Osteocyte (in vitro differentiated cells): ENCODE measurements around the gene RABEPK. TPM values are rescaled to one million over a fixed set of nuclear protein-coding genes. Genes with fewer than 3 reads are reported as not detected.
"Not testable (repeated sequence)": the region's sequence is repeated elsewhere in the genome, so short reads cannot be mapped to it uniquely, and the experiment has no call there.

ENCODE experiments used
- DNase-seq: peaks from one replicate; pipeline ENCODE4 v3.0.0; 2021; ENCODE audit warnings: mixed read lengths; ENCODE audit not compliant: unreplicated experiment; ENCODE audit errors: extremely low spot score
- H3K27ac Mint-ChIP-seq: one replicate; pipeline ENCODE4 v1.8.0; 2021; ENCODE audit warnings: mild to moderate bottlenecking, mixed read lengths; ENCODE audit not compliant: unreplicated experiment
- H3K27me3 Mint-ChIP-seq: one replicate; pipeline ENCODE4 v1.8.0; 2021; ENCODE audit warnings: mixed read lengths; ENCODE audit not compliant: unreplicated experiment
- H3K36me3 Mint-ChIP-seq: one replicate; pipeline ENCODE4 v1.8.0; 2021; ENCODE audit warnings: mixed read lengths; ENCODE audit not compliant: unreplicated experiment
- H3K4me1 Mint-ChIP-seq: one replicate; pipeline ENCODE4 v1.8.0; 2021; ENCODE audit warnings: mixed read lengths; ENCODE audit not compliant: unreplicated experiment
- H3K4me3 Mint-ChIP-seq: one replicate; pipeline ENCODE4 v1.8.0; 2021; ENCODE audit warnings: mild to moderate bottlenecking, moderate library complexity, mixed read lengths; ENCODE audit not compliant: unreplicated experiment
- H3K9me3 Mint-ChIP-seq: one replicate; pipeline ENCODE4 v1.8.0; 2021; ENCODE audit warnings: mixed read lengths; ENCODE audit not compliant: unreplicated experiment
- total RNA-seq: library from RNA; stranded (reverse); gene quantifications from 2 replicates; pipeline ENCODE4 v1.2.1, GENCODE V29; 2021
- TF ChIP-seq, protein P1 (sequence below): fragments of 200-600 bp; sonication (generic); IDR thresholded peaks from 2 replicates; pipeline ENCODE4 v1.5.0; 2021; ENCODE audit warnings: antibody characterized with exemption, mild to moderate bottlenecking, moderate library complexity

Gene RABEPK
- total RNA-seq, 1 donor from 2014 or later, result 20.2 TPM

DNA sequence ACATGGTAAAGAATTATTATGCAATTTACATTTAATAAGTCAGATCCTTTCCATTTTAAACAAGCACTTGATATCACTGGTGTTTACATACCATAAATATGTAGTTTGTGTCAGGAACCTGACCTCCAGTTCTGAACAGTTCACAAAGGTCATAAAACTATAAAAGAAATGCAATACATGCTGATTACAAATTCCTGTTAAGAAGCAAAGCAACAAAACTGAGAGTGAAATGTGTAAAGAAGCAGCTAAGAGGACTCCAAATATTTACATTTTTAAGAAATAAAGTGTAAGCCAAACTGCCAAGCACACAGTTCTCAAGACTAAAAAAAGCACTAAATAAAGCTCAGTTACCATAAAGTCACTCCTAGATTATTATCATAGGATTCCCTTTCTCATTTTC lies 39.6 kb upstream of the RABEPK start:
- Mint-ChIP-seq H3K4me1 (peaks cover 17% of the 10 kb centered on the region), H3K9me3 (no peaks in the 10 kb centered on the region), H3K27ac (peak overlapping the region; percentile 89), H3K36me3 (peaks cover 1% of the 10 kb centered on the region), H3K4me3 (no peak overlapping the region), H3K27me3 (no peaks in the 10 kb centered on the region)
- no peak for DNase-seq
- TF ChIP-seq, protein P1, sequence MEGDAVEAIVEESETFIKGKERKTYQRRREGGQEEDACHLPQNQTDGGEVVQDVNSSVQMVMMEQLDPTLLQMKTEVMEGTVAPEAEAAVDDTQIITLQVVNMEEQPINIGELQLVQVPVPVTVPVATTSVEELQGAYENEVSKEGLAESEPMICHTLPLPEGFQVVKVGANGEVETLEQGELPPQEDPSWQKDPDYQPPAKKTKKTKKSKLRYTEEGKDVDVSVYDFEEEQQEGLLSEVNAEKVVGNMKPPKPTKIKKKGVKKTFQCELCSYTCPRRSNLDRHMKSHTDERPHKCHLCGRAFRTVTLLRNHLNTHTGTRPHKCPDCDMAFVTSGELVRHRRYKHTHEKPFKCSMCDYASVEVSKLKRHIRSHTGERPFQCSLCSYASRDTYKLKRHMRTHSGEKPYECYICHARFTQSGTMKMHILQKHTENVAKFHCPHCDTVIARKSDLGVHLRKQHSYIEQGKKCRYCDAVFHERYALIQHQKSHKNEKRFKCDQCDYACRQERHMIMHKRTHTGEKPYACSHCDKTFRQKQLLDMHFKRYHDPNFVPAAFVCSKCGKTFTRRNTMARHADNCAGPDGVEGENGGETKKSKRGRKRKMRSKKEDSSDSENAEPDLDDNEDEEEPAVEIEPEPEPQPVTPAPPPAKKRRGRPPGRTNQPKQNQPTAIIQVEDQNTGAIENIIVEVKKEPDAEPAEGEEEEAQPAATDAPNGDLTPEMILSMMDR, result no peak

DNA sequence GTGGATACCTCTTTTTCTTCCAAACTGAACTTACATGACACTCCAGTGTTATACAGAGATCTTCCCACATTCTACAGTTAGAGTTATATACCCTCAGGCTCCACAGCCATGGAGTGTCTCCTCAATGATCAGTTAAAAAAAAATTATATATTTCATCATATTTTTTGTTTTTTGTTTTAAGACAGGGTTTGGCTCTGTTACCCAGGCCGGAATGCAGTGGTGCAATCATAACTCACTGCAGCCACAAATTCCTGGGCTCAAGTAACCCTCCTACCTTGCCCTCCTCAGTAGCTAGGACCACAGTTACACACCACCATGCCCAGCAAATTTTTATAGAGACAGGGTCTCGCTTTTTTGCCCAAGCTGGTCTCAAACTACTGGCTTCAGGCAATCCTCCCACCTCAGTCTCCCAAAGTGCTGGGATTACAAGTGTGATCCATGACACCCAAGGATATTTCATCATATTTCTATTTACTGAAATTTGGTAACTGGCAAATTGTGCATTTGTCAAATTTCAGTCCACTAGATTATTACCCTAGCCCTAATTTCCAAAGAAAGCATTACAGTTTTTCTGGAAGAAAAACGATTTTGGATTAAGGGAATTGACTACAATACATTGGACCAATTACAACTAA lies 38.9 kb upstream of the RABEPK start:
- no peaks in the 10 kb centered on the region for H3K27me3 Mint-ChIP-seq
- no peaks in the 10 kb centered on the region for H3K9me3 Mint-ChIP-seq
- TF ChIP-seq, protein P1, result no peak
- peak overlapping the region; percentile 89 for H3K27ac Mint-ChIP-seq
- H3K36me3 Mint-ChIP-seq, result peaks cover 4% of the 10 kb centered on the region
- DNase-seq, result no peak
- H3K4me1 Mint-ChIP-seq, result peaks cover 21% of the 10 kb centered on the region
- H3K4me3 Mint-ChIP-seq, result no peak overlapping the region

DNA sequence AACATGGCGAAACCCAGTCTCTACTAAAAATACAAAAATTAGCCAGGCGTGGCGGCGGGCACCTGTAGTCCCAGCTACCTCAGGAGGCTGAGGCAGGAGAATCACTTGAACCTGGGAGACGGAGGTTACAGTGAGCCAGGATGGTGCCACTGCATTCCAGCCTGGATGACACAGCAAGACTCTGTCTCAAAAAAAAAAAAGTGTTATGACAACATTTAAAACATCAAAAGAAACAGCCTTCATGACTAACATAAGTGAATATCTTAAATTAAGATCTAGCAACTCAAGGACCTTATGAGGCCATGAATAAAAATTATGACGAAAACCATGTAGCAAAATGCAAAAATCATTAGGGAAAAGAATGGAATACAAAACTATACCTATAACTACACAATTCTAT lies 37.5 kb upstream of the RABEPK start:
- H3K36me3 Mint-ChIP-seq, H3K4me3 Mint-ChIP-seq, H3K27me3 Mint-ChIP-seq, DNase-seq, H3K9me3 Mint-ChIP-seq: not testable (repeated sequence)
- peaks cover 26% of the 10 kb centered on the region for H3K4me1 Mint-ChIP-seq
- peak overlapping the region; percentile 13 for H3K27ac Mint-ChIP-seq

DNA sequence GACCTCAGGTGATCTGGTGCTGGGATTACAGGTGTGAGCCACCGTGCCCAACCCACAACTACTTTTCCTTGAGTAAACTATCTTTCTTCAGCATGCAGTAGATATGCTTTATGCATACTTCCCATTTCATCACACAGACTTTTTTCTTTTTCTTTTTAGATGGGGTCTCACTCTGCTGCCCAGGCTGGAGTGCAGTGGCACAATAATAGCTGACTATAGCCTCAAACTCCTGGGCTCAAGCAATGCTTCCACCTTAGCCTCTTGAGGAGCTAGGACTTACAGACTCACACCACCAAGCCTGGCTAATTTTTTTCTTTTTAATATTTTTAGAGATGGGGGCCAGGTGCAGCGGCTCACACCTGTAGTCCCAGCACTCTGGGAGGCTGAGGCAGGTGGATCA lies 33.6 kb upstream of the RABEPK start:
- Mint-ChIP-seq H3K4me1 (peaks cover 14% of the 10 kb centered on the region), H3K9me3 (no peaks in the 10 kb centered on the region), H3K27me3 (no peaks in the 10 kb centered on the region), H3K36me3 (peaks cover 19% of the 10 kb centered on the region), H3K4me3 (no peak overlapping the region), H3K27ac (peak overlapping the region; percentile 27)
- TF ChIP-seq, protein P1, result no peak
- no peak for DNase-seq

DNA sequence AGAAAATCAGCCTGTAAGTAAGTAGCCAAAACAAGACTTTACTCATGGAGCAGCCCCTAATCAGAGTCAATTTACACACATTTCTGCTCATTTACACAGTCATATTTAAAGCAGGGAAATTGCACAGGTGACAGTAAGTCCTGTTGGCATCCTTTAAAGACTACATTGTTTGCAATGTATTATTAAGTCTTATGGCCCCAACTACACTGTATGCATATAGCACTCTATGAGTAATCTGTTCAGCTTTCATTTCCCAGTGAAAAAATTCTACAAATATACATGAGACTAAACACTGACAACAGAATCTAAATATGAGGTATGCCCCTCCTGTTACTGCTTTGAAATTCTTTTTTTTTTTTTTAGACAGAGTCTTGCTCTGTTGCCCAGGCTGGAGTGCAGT lies 30.4 kb upstream of the RABEPK start:
- no peaks in the 10 kb centered on the region for H3K9me3 Mint-ChIP-seq
- H3K27me3 Mint-ChIP-seq, result no peaks in the 10 kb centered on the region
- peaks cover 23% of the 10 kb centered on the region for H3K4me1 Mint-ChIP-seq
- peaks cover 19% of the 10 kb centered on the region for H3K36me3 Mint-ChIP-seq
- no peak overlapping the region for H3K27ac Mint-ChIP-seq
- no peak for DNase-seq
- TF ChIP-seq, protein P1, result no peak
- H3K4me3 Mint-ChIP-seq, result no peak overlapping the region
